GM12873 (cell line): Measurements from ENCODE around the gene CFAP251.
A peak's percentile ranks its signal among the peaks of the same experiment; 100 is the strongest.

Source experiments
- CTCF ChIP-seq: IDR thresholded peaks from 2 replicates; pipeline ENCODE4 v1.5.1; 2012; ENCODE audit warnings: low read depth, mild to moderate bottlenecking, moderate library complexity, low read length, control low read depth; ENCODE audit not compliant: insufficient read depth; ENCODE audit errors: missing control alignments

Gene CFAP251

GRCh38 chr12:121888083-121888477 is 30.3 kb upstream of the CFAP251 start:
- no peak for TF ChIP-seq CTCF

DNA sequence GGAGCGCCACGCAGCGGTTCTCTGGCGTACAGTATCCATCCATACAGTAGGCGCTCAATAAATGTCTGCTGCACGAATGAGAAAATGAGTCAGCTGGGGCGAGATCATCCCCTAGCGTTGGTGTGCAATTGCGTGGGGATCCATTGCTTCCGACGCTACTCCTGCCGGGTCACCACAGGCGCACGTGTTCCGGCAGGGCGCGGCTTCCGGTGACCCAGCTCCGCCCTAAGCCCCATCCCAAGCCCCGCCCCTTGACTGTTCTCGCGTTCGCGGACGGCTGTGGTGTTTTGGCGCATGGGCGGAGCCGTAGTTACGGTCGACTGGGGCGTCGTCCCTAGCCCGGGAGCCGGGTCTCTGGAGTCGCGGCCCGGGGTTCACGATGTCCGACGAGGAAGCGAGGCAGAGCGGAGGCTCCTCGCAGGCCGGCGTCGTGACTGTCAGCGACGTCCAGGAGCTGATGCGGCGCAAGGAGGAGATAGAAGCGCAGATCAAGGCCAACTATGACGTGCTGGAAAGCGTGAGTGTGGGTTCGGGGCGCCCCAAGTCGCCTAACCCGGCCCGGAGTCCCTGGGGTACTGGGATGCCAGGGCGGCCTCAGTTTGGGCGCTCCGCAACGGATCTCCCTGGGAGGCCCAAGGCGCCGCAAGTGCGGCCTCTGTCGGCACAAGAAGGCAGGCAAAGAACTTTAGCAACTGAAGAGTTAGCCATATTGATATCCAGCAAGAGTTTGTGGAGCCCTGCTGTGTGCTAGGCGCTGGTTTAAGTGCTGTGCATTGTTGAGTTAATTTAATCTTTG is 29.7 kb upstream of the CFAP251 start, which contains the start of gene PSMD9:
PSMD9 (plus strand) TSS at position 313 of the 796 bp plus-strand sequence; CDS start at position 380, 67 bp downstream.
- peak; percentile 85 for TF ChIP-seq CTCF

DNA sequence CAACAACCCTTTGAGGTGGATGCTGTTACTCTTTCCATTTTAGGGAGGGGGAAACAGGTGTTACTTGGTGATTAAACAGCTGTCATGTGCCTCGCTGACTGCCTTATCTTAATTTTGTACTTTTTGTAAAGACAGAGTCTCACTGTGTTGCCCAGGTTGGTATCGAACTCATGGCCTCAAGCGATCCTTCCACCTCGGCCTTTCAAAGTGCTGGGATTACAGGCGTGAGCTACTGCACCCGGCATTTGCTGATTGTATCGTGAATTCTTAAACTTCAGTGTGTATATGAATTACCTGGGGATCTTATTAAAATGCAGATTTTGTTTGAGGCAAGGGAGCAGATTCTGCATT is 29.1 kb upstream of the CFAP251 start:
- no peak for TF ChIP-seq CTCF

GRCh38 chr12:121892673-121893561 is 25.5 kb upstream of the CFAP251 start:
- TF ChIP-seq CTCF = no peak

GRCh38 chr12:121893961-121894460 is 24.4 kb upstream of the CFAP251 start:
- no peak for TF ChIP-seq CTCF

GRCh38 chr12:121894633-121895032 is 23.8 kb upstream of the CFAP251 start:
- TF ChIP-seq CTCF = peak; percentile 37

- no peak for TF ChIP-seq CTCF
These were observed 20.1 kb upstream of the CFAP251 start for GRCh38 chr12:121898287-121898686.
